ENCODE results near the gene MAP3K14.

MAP3K14 gene

DNA sequence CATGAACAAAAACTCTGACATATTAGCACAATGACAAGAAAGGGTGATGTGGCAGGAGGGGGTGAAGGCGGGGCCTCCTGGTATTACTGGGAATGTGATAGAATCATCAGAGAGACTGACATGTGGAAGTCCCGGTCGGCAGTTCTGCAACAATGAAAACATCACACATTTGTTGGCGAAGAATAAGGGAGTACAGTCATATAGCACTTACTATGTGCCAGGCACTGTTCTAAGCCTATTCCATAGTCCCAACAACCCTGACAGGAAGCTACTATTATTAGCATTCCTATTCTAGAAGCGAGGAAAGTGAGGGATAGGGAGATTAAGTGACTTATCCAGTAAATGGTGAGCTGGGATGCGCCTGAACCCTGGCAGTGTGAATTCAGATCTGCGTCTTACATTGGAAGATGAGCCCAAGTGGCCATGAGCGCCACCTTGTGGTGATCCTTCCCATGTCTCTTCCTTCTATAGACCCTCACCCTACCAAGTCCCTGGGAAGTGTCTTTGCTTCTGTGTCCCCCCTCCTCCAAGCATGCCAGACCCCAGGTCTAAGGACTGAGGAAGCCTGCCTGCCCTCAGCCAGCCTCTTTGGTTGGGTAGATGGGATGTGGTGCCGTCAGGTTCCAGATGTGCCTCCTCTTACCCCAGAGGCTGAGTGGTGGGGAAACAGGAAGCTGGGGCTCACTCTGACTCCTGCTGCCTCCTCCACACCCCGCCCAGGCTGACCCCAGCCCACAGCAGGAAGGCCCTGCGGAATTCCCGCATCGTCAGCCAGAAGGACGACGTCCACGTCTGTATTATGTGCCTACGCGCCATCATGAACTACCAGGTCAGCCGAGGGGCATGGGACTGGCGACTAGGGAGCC is 81.2 kb downstream of the MAP3K14 start:
- DNase-seq (ENCODE audit: low read depth): no peak

DNA sequence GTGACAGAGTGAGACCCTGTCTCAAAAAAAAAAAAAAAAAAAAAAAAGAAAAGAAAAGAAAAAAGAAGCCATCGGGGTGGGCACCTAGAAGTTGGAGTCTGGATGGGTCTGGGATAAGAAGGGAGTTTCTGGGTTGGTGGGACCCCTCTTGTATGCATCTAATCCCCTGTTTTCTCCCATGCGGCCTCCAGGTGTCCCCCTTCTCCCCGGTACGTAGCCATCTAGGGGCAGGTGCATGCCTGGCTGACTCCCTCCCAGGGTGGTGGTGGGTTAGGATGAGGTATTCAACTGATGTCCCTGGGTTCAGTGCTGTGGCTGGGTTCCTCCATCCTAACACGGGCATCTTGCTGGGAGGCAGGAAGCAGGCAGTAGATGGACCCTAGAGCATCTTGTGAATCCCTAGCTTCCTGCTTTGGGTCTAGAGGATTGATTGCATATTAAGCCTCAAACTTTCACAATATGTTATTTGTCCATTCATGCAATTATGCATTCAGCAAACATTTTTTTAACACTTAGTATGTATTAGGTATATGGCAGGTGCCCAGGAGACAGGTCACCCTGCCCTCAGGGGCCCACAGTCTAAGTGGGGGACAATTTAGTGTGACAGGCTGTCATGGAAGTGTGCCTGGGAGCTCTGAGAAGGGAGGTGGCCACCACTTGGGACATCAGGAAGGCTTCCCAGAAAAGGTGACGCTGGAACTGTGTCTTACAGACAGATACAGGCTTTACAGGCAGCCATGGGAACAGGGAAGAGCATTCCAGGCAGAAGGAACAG is 82.0 kb downstream of the MAP3K14 start:
- DNase-seq (ENCODE audit: low read depth): no peak

DNA sequence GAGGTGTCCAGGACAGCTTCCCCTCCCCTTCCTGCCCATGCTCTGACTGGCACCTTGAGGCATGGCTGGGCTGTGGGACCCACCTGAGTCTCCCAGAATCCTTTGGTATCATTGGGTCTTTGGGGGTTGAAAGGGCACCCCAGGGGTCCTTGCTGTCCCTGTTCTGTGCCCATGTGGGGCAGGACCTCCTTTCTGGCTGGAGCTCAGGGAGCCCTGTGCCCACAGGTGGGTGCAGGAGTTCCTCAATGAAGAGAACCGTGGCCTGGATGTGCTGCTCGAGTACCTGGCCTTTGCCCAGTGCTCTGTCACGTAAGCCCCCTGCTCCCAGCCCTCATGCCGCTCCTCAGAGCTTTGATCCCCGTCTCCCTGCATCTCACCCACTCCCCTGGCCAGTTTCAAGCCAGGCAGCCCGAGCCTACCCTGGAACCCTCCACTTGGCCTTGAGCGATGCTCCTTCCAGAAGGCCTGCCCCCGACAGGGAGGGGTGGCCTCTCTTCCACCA is 83.3 kb downstream of the MAP3K14 start:
- DNase-seq (ENCODE audit: low read depth): no peak

DNA sequence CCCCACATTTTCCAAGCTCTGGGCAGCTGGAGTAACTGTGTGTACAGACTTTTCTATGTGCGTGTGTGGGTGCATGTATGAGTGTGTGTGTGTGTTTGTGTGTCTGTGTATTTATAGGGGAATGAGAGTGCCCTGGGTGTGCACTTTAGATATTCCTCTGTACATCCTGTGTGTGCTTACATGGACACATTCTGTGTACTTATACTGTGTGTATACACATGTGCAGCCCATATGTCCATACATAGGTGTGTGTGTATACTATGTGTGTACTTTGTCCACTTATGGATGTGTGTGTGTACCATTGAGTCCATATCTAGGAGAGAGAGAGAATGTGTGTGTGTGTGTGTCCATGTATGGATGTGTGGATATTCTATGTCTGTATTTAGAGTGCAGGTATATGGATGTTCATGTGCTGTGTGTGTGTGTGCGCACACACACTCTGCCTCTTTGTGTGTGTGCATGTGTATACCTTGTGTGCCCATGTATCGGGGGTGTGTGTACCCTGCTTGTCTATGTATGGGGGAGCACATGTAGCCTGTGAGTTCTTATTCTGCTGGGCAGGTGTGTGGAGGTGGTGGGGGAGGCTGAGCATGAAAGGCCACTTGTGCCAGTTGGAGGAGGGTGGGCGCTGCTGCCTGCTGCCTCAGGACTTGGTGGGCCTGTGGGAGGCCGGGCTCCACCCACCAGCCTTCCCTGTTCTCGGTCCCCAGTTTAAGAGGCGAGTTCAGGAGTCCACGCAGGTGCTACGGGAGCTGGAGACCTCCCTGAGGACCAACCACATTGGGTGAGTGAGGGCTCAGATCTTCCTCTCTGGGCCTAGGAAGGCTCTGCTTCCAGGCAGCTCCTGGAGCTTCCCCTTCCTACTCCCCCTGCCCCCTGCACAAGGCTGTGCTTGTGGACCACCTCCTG is 84.1 kb downstream of the MAP3K14 start:
- no peak for DNase-seq (ENCODE audit: low read depth)

DNA sequence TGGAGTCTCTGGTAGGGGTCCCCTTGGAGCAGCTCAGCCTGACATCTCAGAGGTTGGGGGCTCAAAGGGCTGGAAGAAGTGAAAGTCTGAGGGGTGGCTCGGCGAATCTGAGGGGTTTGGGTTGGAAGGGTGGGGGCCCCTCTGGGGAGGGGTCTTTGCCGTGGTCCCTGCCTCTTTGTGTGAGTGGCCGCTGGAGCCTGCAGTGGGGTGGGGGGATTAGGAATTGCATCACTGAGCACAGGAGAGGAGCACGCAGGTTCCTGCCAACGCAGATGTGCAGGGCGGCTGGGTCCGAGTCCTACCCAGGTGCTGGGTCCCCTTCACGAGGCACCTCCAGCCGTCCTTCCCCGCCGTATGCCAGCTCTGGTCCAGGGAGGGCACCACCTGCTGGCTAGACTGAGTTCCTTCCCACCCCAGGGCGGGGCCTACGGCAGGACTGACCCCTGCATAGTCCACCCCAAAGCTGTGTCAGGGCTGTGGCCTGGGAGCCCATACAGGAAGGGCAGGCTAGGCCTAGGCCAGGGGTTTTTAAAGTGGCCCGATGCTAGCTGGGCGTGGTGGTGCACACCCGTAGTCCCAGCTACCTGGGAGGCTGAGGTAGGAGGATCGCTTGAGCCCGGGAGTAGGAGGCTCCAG is 85.2 kb downstream of the MAP3K14 start:
- DNase-seq (ENCODE audit: low read depth): no peak

GRCh38 chr17:45230787-45231480 is 85.9 kb downstream of the MAP3K14 start:
- no peak for DNase-seq (ENCODE audit: low read depth)

DNA sequence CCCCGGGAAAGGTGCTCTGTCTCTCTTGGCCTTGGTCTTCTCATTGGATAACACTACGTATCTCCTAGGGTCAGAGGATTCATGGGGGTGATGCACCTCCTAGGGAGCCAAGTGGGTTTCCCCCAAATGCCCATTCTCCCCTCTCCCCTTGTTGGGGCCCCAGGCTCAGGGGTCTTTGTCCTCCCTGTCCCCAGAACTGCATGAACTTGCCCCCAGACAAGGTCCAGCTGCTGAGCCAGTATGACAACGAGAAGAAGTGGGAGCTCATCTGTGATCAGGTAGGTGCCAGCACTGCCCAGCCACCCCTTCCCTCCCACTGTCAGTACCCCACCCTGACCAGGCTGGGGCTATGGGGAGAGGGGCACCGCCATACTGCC is 86.4 kb downstream of the MAP3K14 start:
- DNase-seq (ENCODE audit: low read depth): no peak

- no peak for DNase-seq (ENCODE audit: low read depth)
Observed at GRCh38 chr17:45229681-45230409, 87.0 kb downstream of the MAP3K14 start.

GRCh38 chr17:45228763-45229539 is 87.9 kb downstream of the MAP3K14 start:
- DNase-seq (ENCODE audit: low read depth): no peak

- no peak for DNase-seq (ENCODE audit: low read depth)
Observed at GRCh38 chr17:45227926-45228762, 88.7 kb downstream of the MAP3K14 start.

- DNase-seq (ENCODE audit: low read depth): no peak
Observed at GRCh38 chr17:45227101-45227925, 89.5 kb downstream of the MAP3K14 start.

GRCh38 chr17:45226576-45226975 is 90.2 kb downstream of the MAP3K14 start:
- no peak for DNase-seq (ENCODE audit: low read depth)

GRCh38 chr17:45225964-45226530 is 90.8 kb downstream of the MAP3K14 start:
- peak; percentile 98 for DNase-seq (ENCODE audit: low read depth)

DNA sequence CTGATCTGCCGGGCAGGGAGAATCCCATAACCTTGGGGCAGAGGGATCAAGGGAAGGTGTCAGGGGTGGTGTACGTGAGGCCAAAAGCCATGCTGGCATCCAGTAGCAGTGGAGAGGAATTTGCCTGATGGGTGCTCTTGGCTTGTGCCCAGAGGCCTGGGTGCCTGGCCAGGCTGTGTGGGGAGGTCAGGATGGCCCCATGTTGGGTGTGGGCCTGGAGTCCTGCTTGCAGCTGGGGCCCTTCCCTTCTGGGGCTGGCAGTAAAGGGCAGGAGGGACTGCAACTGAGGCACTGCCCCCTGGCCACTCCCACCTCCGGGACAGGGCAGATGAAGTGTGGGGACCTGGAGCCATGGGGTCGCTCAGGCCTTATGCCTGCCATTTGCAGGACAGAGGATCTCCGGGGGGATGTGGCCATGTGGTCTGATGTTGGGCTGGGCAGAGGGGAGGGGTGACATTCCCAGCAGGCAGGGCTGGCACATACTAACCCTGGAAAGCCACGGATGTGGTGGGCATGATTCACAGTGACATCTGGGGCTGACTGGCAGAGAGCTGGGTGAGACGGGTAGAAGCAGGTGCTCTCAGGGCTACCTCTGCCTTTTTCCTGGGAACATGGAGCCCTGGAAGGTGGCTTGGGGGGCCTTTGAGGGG is 91.6 kb downstream of the MAP3K14 start:
- no peak for DNase-seq (ENCODE audit: low read depth)

DNA sequence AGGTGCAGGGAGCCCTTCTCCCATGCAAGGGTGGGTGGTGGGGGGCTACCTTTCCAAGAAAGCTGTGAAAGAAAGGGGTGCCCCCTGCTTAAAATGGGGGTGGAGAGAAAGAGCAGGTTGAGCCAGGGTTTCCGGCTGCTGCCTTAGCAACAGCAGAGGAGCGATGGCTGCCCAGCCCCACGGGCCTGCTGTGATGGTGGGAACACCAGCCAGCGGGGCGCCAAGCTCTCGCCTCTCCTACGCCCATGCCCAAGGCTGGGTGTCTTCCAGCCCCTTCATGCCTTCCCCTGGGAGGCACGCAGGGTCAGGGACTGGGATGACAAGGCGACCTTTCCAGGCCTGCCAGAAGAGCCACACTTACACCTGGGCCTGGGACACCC is 92.2 kb downstream of the MAP3K14 start:
- DNase-seq (ENCODE audit: low read depth): no peak

All from CMK (cell line).